ENCODE results near the gene TFEB.

TFEB gene

GRCh38 chr6:41704656-41705310, 30.6 kb downstream of the TFEB start:
- no peak for DNase-seq

GRCh38 chr6:41704028-41704427, 31.4 kb downstream of the TFEB start:
- DNase-seq = no peak

- no peak for DNase-seq
Observed at GRCh38 chr6:41702771-41703494, 32.5 kb downstream of the TFEB start.

- DNase-seq = no peak
Observed at GRCh38 chr6:41702089-41702745, 33.2 kb downstream of the TFEB start.

- no peak for DNase-seq
Observed at GRCh38 chr6:41700463-41701347, 34.7 kb downstream of the TFEB start.

- no peak for DNase-seq
Observed at GRCh38 chr6:41699063-41699462, 36.3 kb downstream of the TFEB start.

GRCh38 chr6:41697861-41698781, 37.3 kb downstream of the TFEB start:
- DNase-seq = no peak

- no peak for DNase-seq
Observed at GRCh38 chr6:41696788-41697187, 38.6 kb downstream of the TFEB start.

- no peak for DNase-seq
Observed at GRCh38 chr6:41695825-41696224, 39.6 kb downstream of the TFEB start.

- DNase-seq = no peak
Observed at GRCh38 chr6:41694815-41695526, 40.4 kb downstream of the TFEB start.

- no peak for DNase-seq
Observed at GRCh38 chr6:41693281-41694240, 41.8 kb downstream of the TFEB start.

GRCh38 chr6:41692730-41693129, 42.7 kb downstream of the TFEB start:
- no peak for DNase-seq

GRCh38 chr6:41692080-41692675, 43.2 kb downstream of the TFEB start:
- DNase-seq = no peak

GRCh38 chr6:41691426-41692079, 43.9 kb downstream of the TFEB start:
- DNase-seq = no peak

GRCh38 chr6:41690541-41691330, 44.7 kb downstream of the TFEB start:
- DNase-seq = no peak

- DNase-seq = no peak
Observed at GRCh38 chr6:41689171-41690008, 46.0 kb downstream of the TFEB start.

GRCh38 chr6:41688256-41688965, 47.0 kb downstream of the TFEB start:
- no peak for DNase-seq
